Bronchial epithelial cell (primary cell): ENCODE data around the gene TNFRSF19. TPM values are rescaled to one million over a fixed set of nuclear protein-coding genes. Genes with fewer than 3 reads are reported as not detected.

Experiments used
- DNase-seq: peaks from one replicate; pipeline ENCODE4 v3.0.0-alpha.2; 2010; ENCODE audit warnings: low read depth
- FAIRE-seq: peaks from 2 replicates; lab custom pipeline; 2011; peaks lifted over from hg19 to GRCh38; lab: Jason Lieb, UNC
- H3K27me3 ChIP-seq: 2 replicates; pipeline ENCODE4 v1.5.1; 2011; ENCODE audit warnings: low read length; ENCODE audit not compliant: control insufficient read depth, insufficient read depth
- H3K36me3 ChIP-seq: 2 replicates; pipeline ENCODE4 v1.5.1; 2011; ENCODE audit warnings: low read length; ENCODE audit not compliant: control insufficient read depth, insufficient read depth
- H3K4me3 ChIP-seq: 2 replicates; pipeline ENCODE4 v1.5.1; 2011; ENCODE audit warnings: mild to moderate bottlenecking, low read depth, low read length, control low read depth
- total RNA-seq: library from RNA; depleted of rRNA; stranded (reverse); fragments of >200 nt; gene quantifications from 2 replicates; pipeline ENCODE4 v1.2.1, GENCODE V29; 2014
- TF ChIP-seq, protein P1 (sequence below): IDR thresholded peaks from 2 replicates; pipeline ENCODE4 v1.5.1; 2011; ENCODE audit warnings: mild to moderate bottlenecking, moderate library complexity, low read length, control low read depth, inconsistent platforms; ENCODE audit not compliant: insufficient read depth, severe bottlenecking

Gene TNFRSF19
- total RNA-seq, 1 donor from 2014 or later, result 1.3 TPM

- FAIRE-seq (no peak), DNase-seq (no peak)
Measured at GRCh38 chr13:23572836-23573235, 2.6 kb downstream of the TNFRSF19 start.

DNA sequence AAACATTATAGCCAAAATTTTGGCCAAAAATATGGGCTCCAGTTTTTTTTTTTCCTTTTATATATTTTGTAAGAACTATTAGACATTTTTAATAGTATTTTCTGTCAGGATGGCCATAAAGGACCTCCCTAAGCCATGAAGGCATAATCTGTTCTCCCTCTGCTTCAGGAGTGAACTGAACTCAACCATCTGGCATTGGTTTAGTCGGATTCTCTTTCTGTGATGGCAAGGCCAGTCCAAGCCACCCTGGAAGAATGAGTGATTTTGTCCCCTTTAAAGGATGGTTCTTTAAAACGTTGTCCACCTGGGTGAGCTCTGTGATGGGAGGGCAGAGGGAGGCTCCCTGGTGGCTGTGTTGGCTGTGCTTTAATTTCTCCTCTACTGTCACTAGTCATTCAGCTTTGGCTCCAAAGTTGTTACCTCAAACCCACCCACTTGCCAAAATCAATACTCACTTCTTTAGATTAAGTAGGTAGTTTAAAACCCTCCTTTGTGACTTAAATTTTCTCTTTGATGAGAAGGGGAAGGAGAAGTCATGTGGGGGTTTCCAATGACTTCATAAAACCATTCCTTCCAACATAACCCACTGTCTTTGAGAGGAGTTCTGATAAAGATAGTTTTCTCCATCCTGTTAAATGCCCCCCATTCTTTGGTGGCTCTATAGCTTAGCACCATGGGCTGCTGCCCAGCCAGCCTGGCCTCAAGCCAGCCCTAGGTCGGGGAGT, 4.4 kb downstream of the TNFRSF19 start:
- DNase-seq, result no peak
- TF ChIP-seq, protein P1, sequence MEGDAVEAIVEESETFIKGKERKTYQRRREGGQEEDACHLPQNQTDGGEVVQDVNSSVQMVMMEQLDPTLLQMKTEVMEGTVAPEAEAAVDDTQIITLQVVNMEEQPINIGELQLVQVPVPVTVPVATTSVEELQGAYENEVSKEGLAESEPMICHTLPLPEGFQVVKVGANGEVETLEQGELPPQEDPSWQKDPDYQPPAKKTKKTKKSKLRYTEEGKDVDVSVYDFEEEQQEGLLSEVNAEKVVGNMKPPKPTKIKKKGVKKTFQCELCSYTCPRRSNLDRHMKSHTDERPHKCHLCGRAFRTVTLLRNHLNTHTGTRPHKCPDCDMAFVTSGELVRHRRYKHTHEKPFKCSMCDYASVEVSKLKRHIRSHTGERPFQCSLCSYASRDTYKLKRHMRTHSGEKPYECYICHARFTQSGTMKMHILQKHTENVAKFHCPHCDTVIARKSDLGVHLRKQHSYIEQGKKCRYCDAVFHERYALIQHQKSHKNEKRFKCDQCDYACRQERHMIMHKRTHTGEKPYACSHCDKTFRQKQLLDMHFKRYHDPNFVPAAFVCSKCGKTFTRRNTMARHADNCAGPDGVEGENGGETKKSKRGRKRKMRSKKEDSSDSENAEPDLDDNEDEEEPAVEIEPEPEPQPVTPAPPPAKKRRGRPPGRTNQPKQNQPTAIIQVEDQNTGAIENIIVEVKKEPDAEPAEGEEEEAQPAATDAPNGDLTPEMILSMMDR, result no peak
- no peaks in the 10 kb centered on the region for H3K36me3 ChIP-seq
- H3K27me3 ChIP-seq, result no peaks in the 10 kb centered on the region
- H3K4me3 ChIP-seq, result no peak overlapping the region
- no peak for FAIRE-seq

More at GRCh38 chr13:23572836-23573235, 2.6 kb downstream of the TNFRSF19 start:
- Histone ChIP-seq H3K27me3 (no peaks in the 10 kb centered on the region), H3K4me3 (no peak overlapping the region), H3K36me3 (no peaks in the 10 kb centered on the region)
- TF ChIP-seq, protein P1, result no peak

- Histone ChIP-seq H3K27me3 (no peaks in the 10 kb centered on the region), H3K36me3 (no peaks in the 10 kb centered on the region), H3K4me3 (no peak overlapping the region)
- FAIRE-seq (no peak), DNase-seq (no peak)
- TF ChIP-seq, protein P1, result no peak
Measured at GRCh38 chr13:23575632-23576031, 5.4 kb downstream of the TNFRSF19 start.

- H3K36me3 ChIP-seq, result no peaks in the 10 kb centered on the region
- TF ChIP-seq, protein P1, result peak; percentile 96
- FAIRE-seq (no peak), DNase-seq (peak; percentile 55)
- H3K4me3 ChIP-seq, result peak overlapping the region; percentile 82
- H3K27me3 ChIP-seq, result no peaks in the 10 kb centered on the region
Measured at GRCh38 chr13:23578411-23579071, 8.3 kb downstream of the TNFRSF19 start.

- Histone ChIP-seq H3K36me3 (no peaks in the 10 kb centered on the region), H3K27me3 (no peaks in the 10 kb centered on the region), H3K4me3 (peak overlapping the region; percentile 82)
- FAIRE-seq (no peak), DNase-seq (peak; percentile 68)
- TF ChIP-seq, protein P1, result no peak
Measured at GRCh38 chr13:23579072-23579895, 9.1 kb downstream of the TNFRSF19 start.
